AG04450 (cell line): ENCODE results near the gene SEMA3A. TPM values are rescaled to one million over a fixed set of nuclear protein-coding genes. Genes with fewer than 3 reads are reported as not detected.

Experiments used
- CTCF ChIA-PET: fragments of 300-600, 350-600 bp; formaldehyde crosslinking; extraction: SDS; loops from one replicate; lab custom pipeline; 2022; ENCODE audit warnings: antibody characterized with exemption, inconsistent platforms; lab: Charles Lee
- POLR2A ChIA-PET: fragments of 350-600 bp; formaldehyde crosslinking; extraction: SDS; loops from one replicate; lab custom pipeline; 2021; ENCODE audit warnings: antibody characterized with exemption, inconsistent platforms; lab: Yijun Ruan, JAX
- DNase-seq: peaks from one replicate; pipeline ENCODE4 v3.0.0-alpha.2; 2011; ENCODE audit warnings: low read depth, low spot score
- H3K27ac ChIP-seq: one replicate; pipeline ENCODE4 v1.5.1; 2012; ENCODE audit warnings: low read depth, low read length, control low read depth
- H3K27me3 ChIP-seq: one replicate; pipeline ENCODE4 v1.6.0; 2012; ENCODE audit warnings: low read length; ENCODE audit not compliant: control insufficient read depth, insufficient read depth
- H3K4me3 ChIP-seq: 2 replicates; pipeline ENCODE4 v1.5.1; 2011; ENCODE audit warnings: mild to moderate bottlenecking, low read depth, low read length, control low read depth
- H3K9me3 ChIP-seq: 2 replicates; pipeline ENCODE4 v1.5.1; 2012; ENCODE audit warnings: low read length; ENCODE audit not compliant: control insufficient read depth, insufficient read depth
- polyA plus RNA-seq: library from polyadenylated mRNA; depleted of rRNA; stranded (reverse); fragments of >200 nt; gene quantifications from 2 replicates; pipeline ENCODE4 v1.2.3, GENCODE V29; 2011
- TF ChIP-seq, protein P1 (sequence below): IDR thresholded peaks from 2 replicates; pipeline ENCODE4 v1.5.1; 2011; ENCODE audit warnings: low read depth, low read length, control low read depth, inconsistent platforms

The SEMA3A gene
- polyA plus RNA-seq, 1 experiment = 80.2 TPM

DNA sequence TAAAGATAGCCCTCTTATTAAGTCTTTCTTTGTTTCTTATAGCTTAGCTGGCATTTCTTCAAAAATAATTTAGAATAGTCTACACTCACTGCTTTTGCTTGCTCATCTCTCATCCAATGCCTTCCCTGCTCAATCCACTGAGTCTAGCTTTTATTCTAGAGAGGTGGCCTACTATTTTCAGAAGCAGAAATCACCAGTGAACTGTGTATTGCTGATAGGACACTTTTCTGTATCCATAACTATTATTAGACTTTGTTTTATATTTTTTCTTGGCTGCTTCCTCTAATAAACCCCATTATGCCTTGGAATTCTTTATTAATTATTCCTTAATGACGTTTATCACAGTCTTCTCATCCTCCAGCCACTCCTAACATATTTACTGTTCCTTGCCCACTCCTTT lies 206.8 kb downstream of the SEMA3A start:
- POLR2A ChIA-PET = interaction anchor here (0.5 kb wide), 1 partner anchor 26 kb away, joined by 3 read pairs; no protein-coding TSS in a partner anchor
- Histone ChIP-seq H3K4me3 (no peak overlapping the region), H3K27me3 (no peaks in the 10 kb centered on the region), H3K9me3 (no peaks in the 10 kb centered on the region), H3K27ac (no peak overlapping the region)
- TF ChIP-seq, protein P1, sequence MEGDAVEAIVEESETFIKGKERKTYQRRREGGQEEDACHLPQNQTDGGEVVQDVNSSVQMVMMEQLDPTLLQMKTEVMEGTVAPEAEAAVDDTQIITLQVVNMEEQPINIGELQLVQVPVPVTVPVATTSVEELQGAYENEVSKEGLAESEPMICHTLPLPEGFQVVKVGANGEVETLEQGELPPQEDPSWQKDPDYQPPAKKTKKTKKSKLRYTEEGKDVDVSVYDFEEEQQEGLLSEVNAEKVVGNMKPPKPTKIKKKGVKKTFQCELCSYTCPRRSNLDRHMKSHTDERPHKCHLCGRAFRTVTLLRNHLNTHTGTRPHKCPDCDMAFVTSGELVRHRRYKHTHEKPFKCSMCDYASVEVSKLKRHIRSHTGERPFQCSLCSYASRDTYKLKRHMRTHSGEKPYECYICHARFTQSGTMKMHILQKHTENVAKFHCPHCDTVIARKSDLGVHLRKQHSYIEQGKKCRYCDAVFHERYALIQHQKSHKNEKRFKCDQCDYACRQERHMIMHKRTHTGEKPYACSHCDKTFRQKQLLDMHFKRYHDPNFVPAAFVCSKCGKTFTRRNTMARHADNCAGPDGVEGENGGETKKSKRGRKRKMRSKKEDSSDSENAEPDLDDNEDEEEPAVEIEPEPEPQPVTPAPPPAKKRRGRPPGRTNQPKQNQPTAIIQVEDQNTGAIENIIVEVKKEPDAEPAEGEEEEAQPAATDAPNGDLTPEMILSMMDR = no peak
- no peak for DNase-seq
- CTCF ChIA-PET = interaction anchor here (1.0 kb wide), 1 partner anchor 11 kb away, joined by 5 read pairs; no protein-coding TSS in a partner anchor

DNA sequence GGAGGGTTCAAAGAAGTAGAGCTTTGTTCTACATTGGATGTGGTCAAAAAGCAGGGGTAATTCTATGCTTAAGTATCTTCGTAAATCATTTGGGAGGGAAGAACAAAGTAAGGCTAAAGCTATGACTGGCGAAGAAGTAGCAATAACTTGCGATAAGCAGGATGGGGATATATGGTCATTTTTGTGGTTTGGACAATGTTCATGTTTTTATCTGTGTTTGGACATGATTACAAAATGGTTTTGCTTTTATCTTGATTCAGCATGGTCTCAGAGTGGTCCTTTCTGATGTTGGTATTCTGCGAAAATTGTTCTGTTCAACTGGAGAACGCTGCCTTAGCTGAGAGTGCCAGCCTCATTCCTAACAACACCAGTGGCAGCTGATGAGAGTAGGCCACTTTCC lies 208.8 kb downstream of the SEMA3A start:
- Histone ChIP-seq H3K27me3 (no peaks in the 10 kb centered on the region), H3K9me3 (no peaks in the 10 kb centered on the region), H3K27ac (no peak overlapping the region), H3K4me3 (no peak overlapping the region)
- DNase-seq = no peak
- TF ChIP-seq, protein P1 = no peak
- ChIA-PET POLR2A (no interaction called here), CTCF (interaction anchor here (1.7 kb wide), 1 partner anchor 50 kb away, joined by 6 read pairs; no protein-coding TSS in a partner anchor)

DNA sequence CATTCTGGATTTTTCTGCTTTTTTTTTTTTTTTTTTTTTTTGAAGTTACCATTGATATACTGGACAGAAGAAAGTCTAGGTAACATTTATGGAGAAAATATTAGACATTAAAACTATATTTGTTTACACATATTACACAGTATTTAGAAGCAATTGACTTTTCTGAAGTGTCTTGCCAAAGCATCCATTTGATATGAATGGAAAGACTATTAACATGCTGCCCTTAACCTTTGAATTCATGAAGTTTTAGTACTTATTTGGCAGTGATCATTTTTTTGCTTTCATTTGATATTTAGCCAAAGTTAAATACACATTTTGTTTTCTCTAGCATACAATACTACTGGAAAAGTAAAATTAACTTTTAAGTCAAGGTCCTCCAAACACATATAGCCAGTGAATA lies 210.0 kb downstream of the SEMA3A start:
- Histone ChIP-seq H3K4me3 (no peak overlapping the region), H3K9me3 (no peaks in the 10 kb centered on the region), H3K27me3 (no peaks in the 10 kb centered on the region), H3K27ac (no peak overlapping the region)
- TF ChIP-seq, protein P1 = no peak
- ChIA-PET POLR2A (no interaction called here), CTCF (interaction anchor here (1.7 kb wide), 1 partner anchor 48 kb away, joined by 6 read pairs; no protein-coding TSS in a partner anchor)
- DNase-seq = no peak

DNA sequence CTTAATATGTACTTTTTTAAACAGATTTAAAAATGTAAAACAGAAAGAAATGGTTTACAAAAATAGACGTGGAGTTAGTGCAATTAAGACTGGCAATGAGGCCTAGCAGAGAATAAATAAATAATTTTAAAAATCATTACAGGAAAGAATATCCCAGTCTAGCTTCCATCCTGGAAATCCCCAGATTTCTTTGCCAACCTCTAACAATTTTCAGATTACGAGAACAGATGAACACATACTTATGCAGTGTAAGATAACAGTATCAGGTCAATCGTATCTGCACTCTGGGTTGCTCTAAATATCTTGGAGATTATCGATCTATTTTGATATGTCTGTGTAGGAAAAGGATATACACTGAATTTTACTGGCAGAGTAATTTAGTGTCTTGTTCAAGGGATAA lies 210.5 kb downstream of the SEMA3A start:
- Histone ChIP-seq H3K4me3 (no peak overlapping the region), H3K27ac (no peak overlapping the region), H3K27me3 (no peaks in the 10 kb centered on the region), H3K9me3 (no peaks in the 10 kb centered on the region)
- TF ChIP-seq, protein P1 = no peak
- POLR2A ChIA-PET = no interaction called here
- no peak for DNase-seq
- CTCF ChIA-PET = no interaction called here

DNA sequence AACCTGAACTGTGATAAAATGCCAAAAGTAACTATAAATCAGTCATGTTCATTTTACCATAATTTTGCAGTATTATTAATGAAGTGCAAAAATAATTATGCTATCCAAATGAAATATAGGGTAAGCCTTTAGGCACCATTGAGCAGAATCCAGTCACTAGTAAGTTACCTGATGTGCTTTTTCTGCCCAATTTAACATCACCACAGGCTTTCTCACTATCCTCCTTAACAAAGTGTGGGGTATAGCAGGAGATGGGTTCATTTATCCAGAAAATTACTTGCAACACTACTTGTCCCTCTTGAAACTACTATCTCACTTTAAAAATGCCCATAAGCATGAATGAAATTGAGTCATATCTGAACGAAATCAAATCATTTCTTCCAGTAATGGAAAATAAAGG lies 211.0 kb downstream of the SEMA3A start:
- Histone ChIP-seq H3K9me3 (no peaks in the 10 kb centered on the region), H3K27me3 (no peaks in the 10 kb centered on the region), H3K4me3 (no peak overlapping the region), H3K27ac (no peak overlapping the region)
- CTCF ChIA-PET = no interaction called here
- POLR2A ChIA-PET = no interaction called here
- TF ChIP-seq, protein P1 = no peak
- no peak for DNase-seq
